Measurements from ENCODE around the gene IDH1. TPM values are rescaled to one million over a fixed set of nuclear protein-coding genes. Genes with fewer than 3 reads are reported as not detected.
A peak's percentile ranks its signal among the peaks of the same experiment; 100 is the strongest.

The IDH1 gene
- total and polyA plus RNA-seq, 2 of the 13 experiments (the other 11 are each of a cell fraction or from before 2014, with no cell fraction given), result 312 to 1,077 TPM

GRCh38 chr2:208265801-208266552 is 11.1 kb upstream of the IDH1 start, which contains the start of gene PIKFYVE (continued):
- TF ChIP-seq DZIP1 (CRISPR knock-in tag; IDR thresholded peaks at IDR 0.05), result peak; percentile 77; the same call in 1 of the 2 replicates
- TF ChIP-seq ZNF224 (CRISPR knock-in tag; IDR thresholded peaks at IDR 0.05), result peak; percentile 92; the same call in 1 of the 2 replicates
- no peak for TF ChIP-seq MTA3 (CRISPR knock-in tag; IDR thresholded peaks at IDR 0.05)
- TF ChIP-seq TBL1XR1 (IDR thresholded peaks at IDR 0.05; ENCODE audit: borderline replicate concordance, low read length, partially characterized antibody), result no peak
- TF ChIP-seq YEATS2 (CRISPR knock-in tag; IDR thresholded peaks at IDR 0.05; ENCODE audit: borderline replicate concordance), result peak; percentile 89; the same call in 1 of the 2 replicates
- TF ChIP-seq ELF4 (CRISPR knock-in tag; IDR thresholded peaks at IDR 0.05; ENCODE audit: borderline replicate concordance), result peak; percentile 81
- TF ChIP-seq, protein P1, sequence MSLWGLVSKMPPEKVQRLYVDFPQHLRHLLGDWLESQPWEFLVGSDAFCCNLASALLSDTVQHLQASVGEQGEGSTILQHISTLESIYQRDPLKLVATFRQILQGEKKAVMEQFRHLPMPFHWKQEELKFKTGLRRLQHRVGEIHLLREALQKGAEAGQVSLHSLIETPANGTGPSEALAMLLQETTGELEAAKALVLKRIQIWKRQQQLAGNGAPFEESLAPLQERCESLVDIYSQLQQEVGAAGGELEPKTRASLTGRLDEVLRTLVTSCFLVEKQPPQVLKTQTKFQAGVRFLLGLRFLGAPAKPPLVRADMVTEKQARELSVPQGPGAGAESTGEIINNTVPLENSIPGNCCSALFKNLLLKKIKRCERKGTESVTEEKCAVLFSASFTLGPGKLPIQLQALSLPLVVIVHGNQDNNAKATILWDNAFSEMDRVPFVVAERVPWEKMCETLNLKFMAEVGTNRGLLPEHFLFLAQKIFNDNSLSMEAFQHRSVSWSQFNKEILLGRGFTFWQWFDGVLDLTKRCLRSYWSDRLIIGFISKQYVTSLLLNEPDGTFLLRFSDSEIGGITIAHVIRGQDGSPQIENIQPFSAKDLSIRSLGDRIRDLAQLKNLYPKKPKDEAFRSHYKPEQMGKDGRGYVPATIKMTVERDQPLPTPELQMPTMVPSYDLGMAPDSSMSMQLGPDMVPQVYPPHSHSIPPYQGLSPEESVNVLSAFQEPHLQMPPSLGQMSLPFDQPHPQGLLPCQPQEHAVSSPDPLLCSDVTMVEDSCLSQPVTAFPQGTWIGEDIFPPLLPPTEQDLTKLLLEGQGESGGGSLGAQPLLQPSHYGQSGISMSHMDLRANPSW (CRISPR knock-in tag; IDR thresholded peaks at IDR 0.05; ENCODE audit: borderline replicate concordance), result peak; percentile 98
- no peak; the same call in 1 of the 2 replicates for TF ChIP-seq NFE2L1 (CRISPR knock-in tag; IDR thresholded peaks at IDR 0.05; ENCODE audit: borderline replicate concordance)
- peak; percentile 81 for TF ChIP-seq ARID3A (IDR thresholded peaks at IDR 0.05; ENCODE audit: low read depth, low read length)
- TF ChIP-seq, protein P2, sequence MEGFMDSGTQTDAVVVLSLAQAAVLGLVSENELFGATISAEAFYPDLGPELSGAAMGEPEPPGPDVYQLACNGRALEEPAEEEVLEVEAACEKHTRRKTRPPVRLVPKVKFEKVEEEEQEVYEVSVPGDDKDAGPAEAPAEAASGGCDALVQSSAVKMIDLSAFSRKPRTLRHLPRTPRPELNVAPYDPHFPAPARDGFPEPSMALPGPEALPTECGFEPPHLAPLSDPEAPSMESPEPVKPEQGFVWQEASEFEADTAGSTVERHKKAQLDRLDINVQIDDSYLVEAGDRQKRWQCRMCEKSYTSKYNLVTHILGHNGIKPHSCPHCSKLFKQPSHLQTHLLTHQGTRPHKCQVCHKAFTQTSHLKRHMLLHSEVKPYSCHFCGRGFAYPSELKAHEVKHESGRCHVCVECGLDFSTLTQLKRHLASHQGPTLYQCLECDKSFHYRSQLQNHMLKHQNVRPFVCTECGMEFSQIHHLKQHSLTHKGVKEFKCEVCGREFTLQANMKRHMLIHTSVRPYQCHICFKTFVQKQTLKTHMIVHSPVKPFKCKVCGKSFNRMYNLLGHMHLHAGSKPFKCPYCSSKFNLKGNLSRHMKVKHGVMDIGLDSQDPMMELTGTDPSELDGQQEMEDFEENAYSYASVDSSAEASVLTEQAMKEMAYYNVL (CRISPR knock-in tag; IDR thresholded peaks at IDR 0.05; ENCODE audit: borderline replicate concordance), result no peak; the same call in 1 of the 2 replicates
- TF ChIP-seq GZF1 (CRISPR knock-in tag; IDR thresholded peaks at IDR 0.05), result peak; percentile 100
- peak; percentile 98 for TF ChIP-seq CCDC6 (CRISPR knock-in tag; IDR thresholded peaks at IDR 0.05)
- TF ChIP-seq ZFP41 (CRISPR knock-in tag; IDR thresholded peaks at IDR 0.05; ENCODE audit: borderline replicate concordance), result no peak
- no peak for TF ChIP-seq ZNF17 (CRISPR knock-in tag; IDR thresholded peaks at IDR 0.05)
- no peak for TF ChIP-seq MBD4 (IDR thresholded peaks at IDR 0.05; ENCODE audit: borderline replicate concordance, low read length)
- TF ChIP-seq, protein P3, sequence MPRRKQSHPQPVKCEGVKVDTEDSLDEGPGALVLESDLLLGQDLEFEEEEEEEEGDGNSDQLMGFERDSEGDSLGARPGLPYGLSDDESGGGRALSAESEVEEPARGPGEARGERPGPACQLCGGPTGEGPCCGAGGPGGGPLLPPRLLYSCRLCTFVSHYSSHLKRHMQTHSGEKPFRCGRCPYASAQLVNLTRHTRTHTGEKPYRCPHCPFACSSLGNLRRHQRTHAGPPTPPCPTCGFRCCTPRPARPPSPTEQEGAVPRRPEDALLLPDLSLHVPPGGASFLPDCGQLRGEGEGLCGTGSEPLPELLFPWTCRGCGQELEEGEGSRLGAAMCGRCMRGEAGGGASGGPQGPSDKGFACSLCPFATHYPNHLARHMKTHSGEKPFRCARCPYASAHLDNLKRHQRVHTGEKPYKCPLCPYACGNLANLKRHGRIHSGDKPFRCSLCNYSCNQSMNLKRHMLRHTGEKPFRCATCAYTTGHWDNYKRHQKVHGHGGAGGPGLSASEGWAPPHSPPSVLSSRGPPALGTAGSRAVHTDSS (CRISPR knock-in tag; conservative IDR thresholded peaks at IDR 0.05), result no peak
